ENCODE results near the gene VAT1. TPM values are rescaled to one million over a fixed set of nuclear protein-coding genes. Genes with fewer than 3 reads are reported as not detected.

Gene VAT1
- total RNA-seq, 1 donor = 435 TPM

GRCh38 chr17:43039646-43040045 is 17.5 kb upstream of the VAT1 start:
- no peak for TF ChIP-seq CTCF (IDR thresholded peaks at IDR 0.05; ENCODE audit: insufficient read depth, low read length)
- H3K4me3 ChIP-seq (ENCODE audit: low read depth, low read length) = no peak overlapping the region
- DNase-seq (ENCODE audit: low read depth) = no peak

GRCh38 chr17:43034894-43035293 is 12.7 kb upstream of the VAT1 start:
- TF ChIP-seq CTCF (IDR thresholded peaks at IDR 0.05; ENCODE audit: insufficient read depth, low read length) = no peak
- DNase-seq (ENCODE audit: low read depth) = no peak
- H3K4me3 ChIP-seq (ENCODE audit: low read depth, low read length) = no peak overlapping the region

- DNase-seq (ENCODE audit: low read depth) = no peak
- no peak for TF ChIP-seq CTCF (IDR thresholded peaks at IDR 0.05; ENCODE audit: insufficient read depth, low read length)
- no peak overlapping the region for H3K4me3 ChIP-seq (ENCODE audit: low read depth, low read length)
Measured at GRCh38 chr17:43033948-43034881, 12.0 kb upstream of the VAT1 start.

- TF ChIP-seq CTCF (IDR thresholded peaks at IDR 0.05; ENCODE audit: insufficient read depth, low read length) = no peak
- no peak overlapping the region for H3K4me3 ChIP-seq (ENCODE audit: low read depth, low read length)
- no peak for DNase-seq (ENCODE audit: low read depth)
Measured at GRCh38 chr17:43031666-43032065, 9.5 kb upstream of the VAT1 start.

GRCh38 chr17:43030137-43030767 is 8.1 kb upstream of the VAT1 start:
- no peak for DNase-seq (ENCODE audit: low read depth)
- H3K4me3 ChIP-seq (ENCODE audit: low read depth, low read length) = no peak overlapping the region
- TF ChIP-seq CTCF (IDR thresholded peaks at IDR 0.05; ENCODE audit: insufficient read depth, low read length) = no peak

- no peak for TF ChIP-seq CTCF (IDR thresholded peaks at IDR 0.05; ENCODE audit: insufficient read depth, low read length)
- no peak overlapping the region for H3K4me3 ChIP-seq (ENCODE audit: low read depth, low read length)
- DNase-seq (ENCODE audit: low read depth) = no peak
Measured at GRCh38 chr17:43028221-43028861, 6.2 kb upstream of the VAT1 start.

Data from fibroblast of the aortic adventitia (primary cell).